DMS79 (cell line): ENCODE results near the gene MAP3K5.

ENCODE experiments used
- DNase-seq: peaks from one replicate; lab custom pipeline; 2025; lab: John Stamatoyannopoulos, UW

MAP3K5 gene

DNA sequence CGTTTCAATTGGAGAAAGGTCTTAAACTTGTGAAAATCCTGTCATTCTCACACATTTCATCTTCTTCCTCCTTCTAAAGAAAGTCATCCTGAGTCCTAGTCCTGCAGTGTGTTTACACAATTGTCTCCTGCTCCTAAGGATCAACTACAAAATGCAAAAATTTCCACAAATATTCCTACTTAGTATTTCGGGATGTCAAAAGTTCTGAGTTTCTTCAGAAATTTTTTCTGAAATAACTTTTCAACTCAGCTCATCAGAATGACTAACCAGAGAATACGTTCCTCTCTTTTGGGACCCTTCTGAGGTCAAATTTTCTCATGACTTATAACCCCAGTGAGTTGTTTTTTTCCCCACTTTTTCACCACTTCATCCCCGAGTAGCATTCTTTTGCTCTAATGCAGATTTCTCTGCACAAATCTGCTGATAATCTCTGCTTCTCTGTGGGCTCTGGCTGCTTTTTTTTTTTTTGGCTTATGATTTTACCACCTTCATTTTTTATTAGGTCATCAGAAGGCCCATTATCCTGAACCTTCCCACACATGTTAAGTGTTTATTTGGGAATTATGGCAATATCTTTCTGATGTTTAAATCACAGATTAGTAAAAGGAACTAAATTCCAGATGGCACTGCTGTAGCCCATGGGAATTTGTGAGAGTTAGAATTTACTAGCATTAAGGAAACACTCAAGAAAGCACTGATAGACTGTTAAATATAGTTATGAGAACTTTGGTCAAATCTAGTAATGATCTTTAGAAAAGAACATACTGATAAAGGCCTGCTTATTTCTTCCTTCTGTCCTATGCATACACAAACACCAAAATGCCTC, 41.4 kb downstream of the MAP3K5 start:
- DNase-seq = no peak

- no peak for DNase-seq
Observed at GRCh38 chr6:136749359-136749997, 42.8 kb downstream of the MAP3K5 start.

- DNase-seq = no peak
Observed at GRCh38 chr6:136747507-136747906, 44.8 kb downstream of the MAP3K5 start.

- DNase-seq = no peak
Observed at GRCh38 chr6:136745300-136745699, 47.0 kb downstream of the MAP3K5 start.

GRCh38 chr6:136744889-136745288, 47.4 kb downstream of the MAP3K5 start:
- no peak for DNase-seq

DNA sequence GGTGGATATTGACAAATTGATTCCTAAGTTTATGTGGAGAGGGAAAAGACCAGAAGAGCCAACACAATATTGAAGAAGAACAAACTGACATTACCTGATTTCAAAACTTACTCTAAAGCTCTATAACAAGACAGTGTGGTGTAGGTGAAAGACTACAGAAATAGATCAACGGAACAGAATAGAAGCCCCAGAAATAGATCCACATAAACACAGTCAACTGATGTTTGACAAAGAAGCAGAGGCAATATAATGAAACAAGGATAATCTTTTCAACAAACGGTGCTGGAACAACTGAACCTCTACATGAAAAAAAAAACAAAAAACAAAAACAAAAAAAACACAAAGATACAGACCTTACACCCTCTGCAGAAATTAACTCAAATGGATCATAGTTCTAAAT, 50.2 kb downstream of the MAP3K5 start:
- DNase-seq = no peak

GRCh38 chr6:136740050-136740974, 52.0 kb downstream of the MAP3K5 start:
- no peak for DNase-seq

- DNase-seq = no peak
Observed at GRCh38 chr6:136739501-136739900, 52.8 kb downstream of the MAP3K5 start.

- DNase-seq = no peak
Observed at GRCh38 chr6:136739071-136739470, 53.2 kb downstream of the MAP3K5 start.

- DNase-seq = no peak
Observed at GRCh38 chr6:136738692-136739057, 53.6 kb downstream of the MAP3K5 start.

- no peak for DNase-seq
Observed at GRCh38 chr6:136737871-136738691, 54.2 kb downstream of the MAP3K5 start.

DNA sequence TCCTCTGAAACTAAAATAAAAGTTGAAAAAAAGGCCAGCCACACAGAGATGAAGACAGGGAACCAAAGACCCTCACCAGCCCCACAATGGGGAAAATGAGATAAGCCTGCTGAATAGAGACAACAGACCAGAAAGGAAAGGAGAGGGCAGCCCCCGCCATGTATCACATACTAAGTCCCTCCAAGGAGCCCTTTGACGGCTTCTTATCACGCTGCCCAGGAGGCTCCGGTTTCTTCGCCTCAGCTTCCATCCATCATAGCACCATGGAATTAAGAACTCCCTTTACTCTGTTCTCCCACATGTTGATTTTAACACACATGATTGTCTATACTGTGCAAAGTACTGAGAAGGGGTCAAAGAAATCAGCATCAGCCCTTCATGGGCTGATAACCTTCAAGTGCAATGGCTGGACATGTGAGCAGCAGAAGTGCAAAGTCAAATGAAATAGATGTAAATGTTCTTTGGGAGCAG, 54.9 kb downstream of the MAP3K5 start:
- no peak for DNase-seq

GRCh38 chr6:136736281-136736960, 55.9 kb downstream of the MAP3K5 start:
- no peak for DNase-seq

DNA sequence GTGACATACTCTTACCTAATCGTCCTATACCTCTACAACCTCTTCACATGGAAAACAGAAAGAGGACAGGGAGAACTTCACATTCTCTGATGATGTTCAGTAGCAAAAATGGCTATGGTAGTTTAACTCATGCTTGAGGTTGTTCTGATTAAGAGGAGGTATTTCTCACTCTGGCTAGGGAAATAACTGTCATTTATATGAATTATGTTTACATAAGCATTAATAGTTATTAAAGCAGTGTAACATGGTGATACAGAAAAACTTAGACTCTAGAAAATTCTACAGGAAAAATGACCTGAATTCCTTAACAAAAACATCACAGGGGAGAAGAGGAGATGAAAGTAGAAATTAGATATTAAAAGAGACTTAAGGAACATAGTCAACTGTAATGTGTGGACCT, 57.3 kb downstream of the MAP3K5 start:
- no peak for DNase-seq

- no peak for DNase-seq
Observed at GRCh38 chr6:136732889-136733288, 59.4 kb downstream of the MAP3K5 start.

- no peak for DNase-seq
Observed at GRCh38 chr6:136729832-136730231, 62.4 kb downstream of the MAP3K5 start.

DNA sequence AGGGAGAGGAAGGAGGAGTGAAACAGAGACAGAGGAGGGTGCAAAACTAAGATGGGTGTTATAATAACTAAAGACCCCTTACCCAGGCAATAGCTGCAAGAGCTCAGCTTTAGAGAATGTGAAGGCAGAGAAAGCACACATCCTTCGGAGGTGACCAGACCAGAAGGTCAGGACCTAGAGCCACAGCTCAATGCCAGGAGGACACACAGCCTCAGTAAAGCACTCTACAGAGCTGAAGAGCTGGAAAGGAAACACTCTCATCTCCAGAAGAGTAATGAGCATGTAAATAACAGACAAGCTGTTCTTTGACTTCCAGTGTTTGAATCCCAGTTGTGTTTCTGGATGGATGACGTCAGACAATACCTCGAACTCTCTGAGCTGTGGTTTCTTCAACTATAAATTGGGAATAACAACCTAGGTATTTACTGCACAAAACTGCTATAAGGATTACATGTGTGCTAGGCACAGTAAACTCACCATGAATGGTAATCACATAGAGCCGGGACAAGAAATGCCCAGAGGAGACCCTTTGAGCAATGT, 63.2 kb downstream of the MAP3K5 start:
- no peak for DNase-seq

DNA sequence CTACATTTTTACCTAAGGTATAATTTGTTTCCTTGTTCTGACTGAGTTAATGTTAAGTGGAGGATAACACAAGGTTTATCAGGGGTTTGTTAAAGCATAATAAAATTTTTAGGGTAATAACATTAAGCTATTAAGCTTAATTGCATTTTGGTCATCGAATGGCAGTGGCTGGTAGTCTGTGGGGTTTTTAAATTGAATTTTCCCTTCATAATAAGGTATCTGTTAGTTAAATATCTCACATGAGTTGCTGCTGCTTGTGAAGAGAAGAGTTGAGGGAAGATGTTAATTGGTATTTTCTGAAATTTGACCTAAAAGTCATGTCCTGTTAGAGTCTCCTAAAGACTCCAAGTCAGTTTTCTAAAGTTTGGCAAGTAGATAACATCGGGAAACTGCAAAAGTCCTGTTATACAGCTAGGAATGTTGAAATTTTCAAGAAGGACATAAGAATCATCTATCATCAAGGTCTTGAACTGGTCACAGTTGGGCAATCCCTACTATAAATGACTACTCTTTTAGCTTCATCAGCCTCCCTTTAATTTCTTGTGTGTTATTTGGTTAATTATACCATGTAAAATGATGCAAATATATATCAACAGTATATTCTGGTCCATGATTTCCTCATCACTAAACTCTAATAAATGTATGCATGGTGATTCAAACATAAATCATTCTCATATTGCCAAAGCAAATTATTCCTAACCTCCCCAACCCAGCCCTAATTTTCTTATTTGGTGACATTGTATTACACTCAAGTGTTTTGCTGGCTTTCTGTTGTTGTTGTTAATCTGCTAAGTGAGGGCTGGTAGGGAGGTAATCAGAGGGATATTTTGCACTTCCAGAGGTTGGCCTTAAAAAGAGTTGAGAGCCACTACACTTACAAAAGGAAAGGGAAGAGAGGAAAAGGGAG, 64.0 kb downstream of the MAP3K5 start:
- no peak for DNase-seq

- no peak for DNase-seq
Observed at GRCh38 chr6:136726837-136727557, 65.3 kb downstream of the MAP3K5 start.
